ENCODE data around the gene METTL4.

- no peak for TF ChIP-seq CTCF (IDR thresholded peaks at IDR 0.05)
- TF ChIP-seq MAX (IDR thresholded peaks at IDR 0.05), result no peak
- TF ChIP-seq POLR2A (IDR thresholded peaks at IDR 0.05; ENCODE audit: low read length), result no peak
- TF ChIP-seq EP300 (IDR thresholded peaks at IDR 0.05), result no peak
- no peak for TF ChIP-seq CHD4 (IDR thresholded peaks at IDR 0.05; ENCODE audit: borderline replicate concordance)
- TF ChIP-seq MAFK (IDR thresholded peaks at IDR 0.05; ENCODE audit: partially characterized antibody), result no peak
- no peak for TF ChIP-seq RCOR1 (IDR thresholded peaks at IDR 0.05; ENCODE audit: low read depth, low read length)
- TF ChIP-seq USF2 (IDR thresholded peaks at IDR 0.05), result no peak
- no peak for TF ChIP-seq CHD2 (IDR thresholded peaks at IDR 0.05; ENCODE audit: low read length, partially characterized antibody)
- TF ChIP-seq RNF2 (IDR thresholded peaks at IDR 0.05; ENCODE audit: borderline replicate concordance, low read depth), result no peak
- TF ChIP-seq HMGXB4 (CRISPR knock-in tag; IDR thresholded peaks at IDR 0.05; ENCODE audit: borderline replicate concordance), result no peak
- no peak for TF ChIP-seq JUNB (IDR thresholded peaks at IDR 0.05)
- TF ChIP-seq HDAC2 (IDR thresholded peaks at IDR 0.05), result no peak
- no peak for TF ChIP-seq MYC (IDR thresholded peaks at IDR 0.05; ENCODE audit: borderline replicate concordance, low read length)
Measured at GRCh38 chr18:2532797-2533196, 38.5 kb downstream of the METTL4 start.

Data from A549 (cell line).